Measurements from ENCODE around the gene CUX1. TPM values are rescaled to one million over a fixed set of nuclear protein-coding genes. Genes with fewer than 3 reads are reported as not detected.

Gene CUX1
- total and polyA plus RNA-seq, 10 of the 15 experiments (the other 5 are each of a cell fraction or from before 2014, with no cell fraction given) = 6.1 to 48.6 (median 25.9) TPM

DNA sequence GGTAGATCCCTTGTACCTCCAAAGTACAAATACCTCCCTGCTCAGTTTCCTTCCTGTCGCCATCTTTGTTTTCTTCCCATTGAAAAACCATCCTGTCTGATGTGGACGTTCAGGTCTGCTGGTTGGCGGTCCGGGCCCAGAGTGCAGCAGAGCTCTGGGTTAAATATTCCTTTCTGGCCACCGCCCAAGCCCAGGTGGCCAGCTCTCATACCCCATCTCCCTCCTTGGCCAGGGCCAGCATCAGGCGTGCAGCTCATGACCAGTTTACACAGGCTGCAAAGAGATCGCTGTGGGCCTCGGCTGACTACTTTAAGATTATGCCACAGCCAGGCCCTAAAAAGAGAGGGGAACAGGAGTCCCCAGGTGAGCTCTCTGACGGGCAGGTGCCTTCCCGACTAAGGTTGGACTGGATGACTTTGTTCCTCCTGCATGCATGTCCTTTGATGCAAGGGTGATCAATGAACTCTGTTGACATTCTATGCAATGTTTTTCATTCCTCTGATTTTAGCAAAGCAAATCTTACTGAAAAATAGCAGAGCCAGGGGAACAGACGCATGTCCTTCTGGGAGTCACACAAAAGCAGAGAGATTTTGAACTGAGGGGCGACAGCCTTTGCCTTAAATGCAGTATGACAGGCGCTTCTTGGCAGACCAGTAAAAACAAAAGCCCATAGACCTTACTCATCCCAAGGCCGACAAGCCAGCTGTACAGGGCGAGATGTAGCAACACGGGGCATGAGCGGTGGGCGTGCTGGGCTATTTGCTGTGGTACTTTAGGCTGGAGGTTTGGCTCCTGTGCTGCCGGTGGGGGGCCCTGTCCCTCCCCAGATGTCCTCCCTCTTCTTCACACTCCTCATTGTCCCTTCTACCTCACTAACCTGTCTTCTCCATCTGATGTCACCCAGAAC is 435.9 kb downstream of the CUX1 start:
- no peak for ATAC-seq
- 94% methylated on average over 19 of the region's 19 CpGs for WGBS (ENCODE audit: insufficient coverage, insufficient replicate concordance, low lambda C conversion rate, missing lambda C conversion rate)
- Histone ChIP-seq H3K4me3 (no peak overlapping the region), H3K36me3 (ENCODE audit: control insufficient read depth in 2 of 2, insufficient read depth in 2 of 2, low read length in 1 of 2) (peaks cover 2 to 12% of the 10 kb centered on the region in 2 experiments; a peak in 3 of 4 replicates), H3K27me3 (replicated peaks in 1 of 2; ENCODE audit: control insufficient read depth in 2 of 2, insufficient read depth in 2 of 2, low read length in 1 of 2) (no peaks in the 10 kb centered on the region), H2AFZ (ENCODE audit: control insufficient read depth, low read depth, low read length) (no peak overlapping the region), H3K4me2 (ENCODE audit: control insufficient read depth, insufficient read depth) (no peak overlapping the region), H3K4me1 (ENCODE audit: control insufficient read depth, insufficient read depth, low read length) (no peaks in the 10 kb centered on the region), H3K9me3 (replicated peaks; ENCODE audit: control insufficient read depth, insufficient read depth, low read length) (no peaks in the 10 kb centered on the region), H3K9ac (ENCODE audit: control insufficient read depth, insufficient read depth, low read length) (no peak overlapping the region), H3K27ac (ENCODE audit: control insufficient read depth, insufficient read depth) (no peak overlapping the region), H3K79me2 (ENCODE audit: control insufficient read depth, insufficient read depth, low read length) (no peaks in the 10 kb centered on the region), H4K20me1 (ENCODE audit: control insufficient read depth, insufficient read depth) (no peaks in the 10 kb centered on the region)
- no peak for DNase-seq (ENCODE audit: low read depth, low spot score)
- ChIA-PET SMC1A (ENCODE audit: uncharacterized antibody, unreplicated experiment) (interaction anchor here (1.1 to 1.4 kb wide), 3 partner anchors 14 to 413 kb away, joined by 3 read pairs; no protein-coding TSS in a partner anchor), RAD21 (ENCODE audit: unreplicated experiment) (no interaction called here), CTCF (interaction anchor here (1.2 kb wide), 1 partner anchor 16 kb away, joined by 6 read pairs; no protein-coding TSS in a partner anchor), POLR2A (no interaction called here)
- no peak for FAIRE-seq
- BruUV-seq (replicated peaks) = no TSS peak
- in situ Hi-C loops (cut with MboI) (loop anchor here (25.0 kb wide), 1 partner anchor 891 kb away; the partner anchor contains the start of gene COL26A1), intact Hi-C loops (cut with micrococcal nuclease; ENCODE audit: unreplicated experiment) (no loop called here)
- TF ChIP-seq, protein P1, sequence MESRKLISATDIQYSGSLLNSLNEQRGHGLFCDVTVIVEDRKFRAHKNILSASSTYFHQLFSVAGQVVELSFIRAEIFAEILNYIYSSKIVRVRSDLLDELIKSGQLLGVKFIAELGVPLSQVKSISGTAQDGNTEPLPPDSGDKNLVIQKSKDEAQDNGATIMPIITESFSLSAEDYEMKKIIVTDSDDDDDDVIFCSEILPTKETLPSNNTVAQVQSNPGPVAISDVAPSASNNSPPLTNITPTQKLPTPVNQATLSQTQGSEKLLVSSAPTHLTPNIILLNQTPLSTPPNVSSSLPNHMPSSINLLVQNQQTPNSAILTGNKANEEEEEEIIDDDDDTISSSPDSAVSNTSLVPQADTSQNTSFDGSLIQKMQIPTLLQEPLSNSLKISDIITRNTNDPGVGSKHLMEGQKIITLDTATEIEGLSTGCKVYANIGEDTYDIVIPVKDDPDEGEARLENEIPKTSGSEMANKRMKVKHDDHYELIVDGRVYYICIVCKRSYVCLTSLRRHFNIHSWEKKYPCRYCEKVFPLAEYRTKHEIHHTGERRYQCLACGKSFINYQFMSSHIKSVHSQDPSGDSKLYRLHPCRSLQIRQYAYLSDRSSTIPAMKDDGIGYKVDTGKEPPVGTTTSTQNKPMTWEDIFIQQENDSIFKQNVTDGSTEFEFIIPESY (IDR thresholded peaks at IDR 0.05) = no peak
- TF ChIP-seq RAD21 (IDR thresholded peaks at IDR 0.05; ENCODE audit: insufficient read depth, low read depth, low read length) = no peak
- TF ChIP-seq CBX3 (IDR thresholded peaks at IDR 0.05; ENCODE audit: borderline replicate concordance, low read depth) = no peak
- TF ChIP-seq IKZF1 (conservative IDR thresholded peaks at IDR 0.05) = no peak
- TF ChIP-seq, protein P2, sequence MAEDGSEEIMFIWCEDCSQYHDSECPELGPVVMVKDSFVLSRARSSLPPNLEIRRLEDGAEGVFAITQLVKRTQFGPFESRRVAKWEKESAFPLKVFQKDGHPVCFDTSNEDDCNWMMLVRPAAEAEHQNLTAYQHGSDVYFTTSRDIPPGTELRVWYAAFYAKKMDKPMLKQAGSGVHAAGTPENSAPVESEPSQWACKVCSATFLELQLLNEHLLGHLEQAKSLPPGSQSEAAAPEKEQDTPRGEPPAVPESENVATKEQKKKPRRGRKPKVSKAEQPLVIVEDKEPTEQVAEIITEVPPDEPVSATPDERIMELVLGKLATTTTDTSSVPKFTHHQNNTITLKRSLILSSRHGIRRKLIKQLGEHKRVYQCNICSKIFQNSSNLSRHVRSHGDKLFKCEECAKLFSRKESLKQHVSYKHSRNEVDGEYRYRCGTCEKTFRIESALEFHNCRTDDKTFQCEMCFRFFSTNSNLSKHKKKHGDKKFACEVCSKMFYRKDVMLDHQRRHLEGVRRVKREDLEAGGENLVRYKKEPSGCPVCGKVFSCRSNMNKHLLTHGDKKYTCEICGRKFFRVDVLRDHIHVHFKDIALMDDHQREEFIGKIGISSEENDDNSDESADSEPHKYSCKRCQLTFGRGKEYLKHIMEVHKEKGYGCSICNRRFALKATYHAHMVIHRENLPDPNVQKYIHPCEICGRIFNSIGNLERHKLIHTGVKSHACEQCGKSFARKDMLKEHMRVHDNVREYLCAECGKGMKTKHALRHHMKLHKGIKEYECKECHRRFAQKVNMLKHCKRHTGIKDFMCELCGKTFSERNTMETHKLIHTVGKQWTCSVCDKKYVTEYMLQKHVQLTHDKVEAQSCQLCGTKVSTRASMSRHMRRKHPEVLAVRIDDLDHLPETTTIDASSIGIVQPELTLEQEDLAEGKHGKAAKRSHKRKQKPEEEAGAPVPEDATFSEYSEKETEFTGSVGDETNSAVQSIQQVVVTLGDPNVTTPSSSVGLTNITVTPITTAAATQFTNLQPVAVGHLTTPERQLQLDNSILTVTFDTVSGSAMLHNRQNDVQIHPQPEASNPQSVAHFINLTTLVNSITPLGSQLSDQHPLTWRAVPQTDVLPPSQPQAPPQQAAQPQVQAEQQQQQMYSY (CRISPR knock-in tag; IDR thresholded peaks at IDR 0.05) = no peak
- no peak for TF ChIP-seq SIX5 (IDR thresholded peaks at IDR 0.05; ENCODE audit: low read depth, low read length, severe bottlenecking)
- no peak for TF ChIP-seq MTA3 (IDR thresholded peaks at IDR 0.05; ENCODE audit: borderline replicate concordance, low read length)
- no peak for TF ChIP-seq YBX1 (IDR thresholded peaks at IDR 0.05)
- no peak for TF ChIP-seq FOXK2 (IDR thresholded peaks at IDR 0.05)
- TF ChIP-seq NR2C1 (IDR thresholded peaks at IDR 0.05) = no peak
- TF ChIP-seq, protein P3, sequence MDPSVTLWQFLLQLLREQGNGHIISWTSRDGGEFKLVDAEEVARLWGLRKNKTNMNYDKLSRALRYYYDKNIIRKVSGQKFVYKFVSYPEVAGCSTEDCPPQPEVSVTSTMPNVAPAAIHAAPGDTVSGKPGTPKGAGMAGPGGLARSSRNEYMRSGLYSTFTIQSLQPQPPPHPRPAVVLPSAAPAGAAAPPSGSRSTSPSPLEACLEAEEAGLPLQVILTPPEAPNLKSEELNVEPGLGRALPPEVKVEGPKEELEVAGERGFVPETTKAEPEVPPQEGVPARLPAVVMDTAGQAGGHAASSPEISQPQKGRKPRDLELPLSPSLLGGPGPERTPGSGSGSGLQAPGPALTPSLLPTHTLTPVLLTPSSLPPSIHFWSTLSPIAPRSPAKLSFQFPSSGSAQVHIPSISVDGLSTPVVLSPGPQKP (IDR thresholded peaks at IDR 0.05; ENCODE audit: low read depth, low read length) = no peak
- TF ChIP-seq SREBF2 (IDR thresholded peaks at IDR 0.05; ENCODE audit: low read length) = no peak
- TF ChIP-seq ZNF24 (IDR thresholded peaks at IDR 0.05) = no peak
- TF ChIP-seq, protein P4, sequence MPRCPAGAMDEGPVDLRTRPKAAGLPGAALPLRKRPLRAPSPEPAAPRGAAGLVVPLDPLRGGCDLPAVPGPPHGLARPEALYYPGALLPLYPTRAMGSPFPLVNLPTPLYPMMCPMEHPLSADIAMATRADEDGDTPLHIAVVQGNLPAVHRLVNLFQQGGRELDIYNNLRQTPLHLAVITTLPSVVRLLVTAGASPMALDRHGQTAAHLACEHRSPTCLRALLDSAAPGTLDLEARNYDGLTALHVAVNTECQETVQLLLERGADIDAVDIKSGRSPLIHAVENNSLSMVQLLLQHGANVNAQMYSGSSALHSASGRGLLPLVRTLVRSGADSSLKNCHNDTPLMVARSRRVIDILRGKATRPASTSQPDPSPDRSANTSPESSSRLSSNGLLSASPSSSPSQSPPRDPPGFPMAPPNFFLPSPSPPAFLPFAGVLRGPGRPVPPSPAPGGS (IDR thresholded peaks at IDR 0.05; ENCODE audit: borderline replicate concordance, insufficient read depth, low read depth, low read length, poor library complexity, severe bottlenecking) = no peak
